Sigmoid colon (tissue), 7 donors: Measurements from ENCODE around the gene EXOC3L4. TPM values are rescaled to one million over a fixed set of nuclear protein-coding genes. Genes with fewer than 3 reads are reported as not detected.
"Not testable (repeated sequence)": the region's sequence is repeated elsewhere in the genome, so short reads cannot be mapped to it uniquely, and the experiment has no call there.

Experiments used
- DNase-seq: peaks from one replicate; pipeline ENCODE4 v3.0.0-alpha.2; 2019
- H3K27ac ChIP-seq, 4 donors: fragments of 200-600 bp; sonication (generic); one replicate each; pipeline ENCODE4 v1.5.1; 2016 to 2019; ENCODE audit warnings: mild to moderate bottlenecking in 1 of 4
- H3K27me3 ChIP-seq, 3 donors: fragments of 200-600 bp; sonication (generic); one replicate each; pipeline ENCODE4 v1.5.1; 2019; ENCODE audit warnings: mild to moderate bottlenecking in 1 of 3
- H3K36me3 ChIP-seq, 4 donors: fragments of 200-600 bp; sonication (generic); one replicate each; pipeline ENCODE4 v1.5.1; 2016 to 2019
- H3K4me1 ChIP-seq, 4 donors: fragments of 200-600 bp; sonication (generic); one replicate each; pipeline ENCODE4 v1.5.1; 2017 to 2019
- H3K4me3 ChIP-seq, 4 donors: fragments of 200-600 bp; sonication (generic); one replicate each; pipeline ENCODE4 v1.5.1; 2017 to 2019; ENCODE audit warnings: mild to moderate bottlenecking in 2 of 4, moderate library complexity in 1 of 4
- H3K9me3 ChIP-seq, 4 donors: fragments of 200-600 bp in 3 of 4; sonication (generic) in 3 of 4; one replicate each; pipeline versions ENCODE4 v1.5.1 to v1.6.1; 2013 to 2019
- CTCF ChIP-seq, 4 experiments: fragments of 450-650 bp in 3 of 4; fragments of 200-600 bp in 1 of 4; IDR thresholded peaks; one replicate each; pipeline ENCODE4 v1.5.1; 2016 to 2019; ENCODE audit warnings: antibody characterized with exemption in 4 of 4, mild to moderate bottlenecking in 3 of 4, moderate library complexity in 2 of 4
- EP300 ChIP-seq, 4 donors: sonication (generic); formaldehyde crosslinking; IDR thresholded peaks; one replicate each; pipeline ENCODE4 v1.6.1; 2017; ENCODE audit warnings: antibody characterized with exemption in 4 of 4
- POLR2A ChIP-seq, 2 donors: fragments of 450-650 bp; IDR thresholded peaks; one replicate each; pipeline ENCODE4 v1.6.1; 2016; ENCODE audit warnings: antibody characterized with exemption in 2 of 2, mild to moderate bottlenecking in 2 of 2, moderate library complexity in 2 of 2
- POLR2AphosphoS5 ChIP-seq, 4 donors: sonication (generic); formaldehyde crosslinking; IDR thresholded peaks; one replicate each; pipeline ENCODE4 v1.6.1; 2017; ENCODE audit warnings: antibody characterized with exemption in 4 of 4
- WGBS, 2 donors: extraction: QIAGEN DNeasy Blood & Tissue Kit; methylation state at CpG; one replicate each; pipeline ENCODE4 v1.1.7; 2013; 5-methylcytosine and 5-hydroxymethylcytosine counted together
- intact Hi-C: fragments of 100-400 bp; cut with DNase I; formaldehyde crosslinking; loops from one replicate; pipeline ENCODE4 v1.15.1; 2023
- polyA plus RNA-seq, 3 donors: library from polyadenylated mRNA; stranded (reverse); fragments of 200-250 nt; gene quantifications; one replicate each; pipeline ENCODE4 v1.2.3, GENCODE V29; 2013
- total RNA-seq, 4 donors: library from RNA; depleted of rRNA; stranded (reverse); fragments of >200 nt; gene quantifications; one replicate each; pipeline ENCODE4 v1.1.0, GENCODE V29; 2016
- donor health status: healthy with polysubstance abuse.
- donor health status: Bipolar disorder and iron deficiency.
- donor health status: healthy.

EXOC3L4 gene
- total and polyA plus RNA-seq, 7 donors = 0.36 to 23.8 (median 1.8) TPM

GRCh38 chr14:103144085-103144484 is 49.6 kb downstream of the EXOC3L4 start:
- H3K27ac ChIP-seq = no peak overlapping the region
- no peaks in the 10 kb centered on the region for H3K9me3 ChIP-seq
- intact Hi-C loops = no loop called here
- TF ChIP-seq POLR2AphosphoS5 (IDR thresholded peaks at IDR 0.05) (no peak), POLR2A (IDR thresholded peaks at IDR 0.05) (no peak), EP300 (IDR thresholded peaks at IDR 0.05) (no peak), CTCF (IDR thresholded peaks at IDR 0.05) (no peak)
- H3K4me1 ChIP-seq = peaks cover 0 to 12% (median 5%) of the 10 kb centered on the region in 4 donors
- no peaks in the 10 kb centered on the region for H3K36me3 ChIP-seq
- peaks cover 0 to 11% (median 0%) of the 10 kb centered on the region in 3 donors for H3K27me3 ChIP-seq
- DNase-seq = no peak
- WGBS, 2 donors = 32 to 71% methylated on average over 4 of the region's 4 CpGs
- H3K4me3 ChIP-seq = no peak overlapping the region

- Histone ChIP-seq H3K4me3 (no peak overlapping the region), H3K27me3 (peaks cover 0 to 4% (median 0%) of the 10 kb centered on the region in 3 donors), H3K4me1 (peaks cover 0 to under 1% (median 0%) of the 10 kb centered on the region in 4 donors), H3K27ac (no peak overlapping the region), H3K36me3 (no peaks in the 10 kb centered on the region), H3K9me3 (no peaks in the 10 kb centered on the region)
- TF ChIP-seq POLR2A (IDR thresholded peaks at IDR 0.05) = no peak
- intact Hi-C loops = no loop called here
- WGBS, 2 donors = 85 to 90% methylated on average over 19 of the region's 19 CpGs
- DNase-seq = no peak
Measured at GRCh38 chr14:103146141-103146709, 51.7 kb downstream of the EXOC3L4 start.

GRCh38 chr14:103149351-103150237 is 55.1 kb downstream of the EXOC3L4 start:
- H3K36me3 ChIP-seq = no peaks in the 10 kb centered on the region
- TF ChIP-seq POLR2AphosphoS5 (IDR thresholded peaks at IDR 0.05) = no peak
- TF ChIP-seq POLR2A (IDR thresholded peaks at IDR 0.05) = no peak
- H3K4me1 ChIP-seq = peaks cover 0 to 6% (median 2%) of the 10 kb centered on the region in 4 donors
- no peaks in the 10 kb centered on the region for H3K9me3 ChIP-seq
- intact Hi-C loops = no loop called here
- WGBS, 2 donors = 39 to 78% methylated on average over 10 of the region's 10 CpGs
- H3K4me3 ChIP-seq = no peak overlapping the region
- peaks cover 0 to 4% (median 0%) of the 10 kb centered on the region in 3 donors for H3K27me3 ChIP-seq
- peak; percentile 14 for DNase-seq
- no peak overlapping the region for H3K27ac ChIP-seq

GRCh38 chr14:103151270-103151945 is 56.9 kb downstream of the EXOC3L4 start:
- peaks cover 0 to 20% (median 11%) of the 10 kb centered on the region in 4 donors for H3K4me1 ChIP-seq
- TF ChIP-seq POLR2A (IDR thresholded peaks at IDR 0.05) = no peak
- no peak for TF ChIP-seq POLR2AphosphoS5 (IDR thresholded peaks at IDR 0.05)
- no peak for TF ChIP-seq CTCF (IDR thresholded peaks at IDR 0.05)
- TF ChIP-seq EP300 (IDR thresholded peaks at IDR 0.05) = no peak
- no peak for DNase-seq
- H3K4me3 ChIP-seq = no peak overlapping the region
- no peaks in the 10 kb centered on the region for H3K9me3 ChIP-seq
- intact Hi-C loops = no loop called here
- no peaks in the 10 kb centered on the region for H3K27me3 ChIP-seq
- H3K27ac ChIP-seq = no peak overlapping the region
- 74 to 79% methylated on average over 15 of the region's 15 CpGs for WGBS, 2 donors
- no peaks in the 10 kb centered on the region for H3K36me3 ChIP-seq

GRCh38 chr14:103155010-103155409 is 60.5 kb downstream of the EXOC3L4 start:
- no peaks in the 10 kb centered on the region for H3K36me3 ChIP-seq
- TF ChIP-seq EP300 (IDR thresholded peaks at IDR 0.05) = no peak
- TF ChIP-seq POLR2A (IDR thresholded peaks at IDR 0.05) = no peak
- TF ChIP-seq POLR2AphosphoS5 (IDR thresholded peaks at IDR 0.05) = peak in 1 of 4 donors; percentile 18
- no peak for TF ChIP-seq CTCF (IDR thresholded peaks at IDR 0.05)
- 28 to 57% methylated on average over 6 of the region's 6 CpGs for WGBS, 2 donors

GRCh38 chr14:103155416-103155815 is 60.9 kb downstream of the EXOC3L4 start:
- DNase-seq, H3K36me3 ChIP-seq, H3K4me3 ChIP-seq, intact Hi-C loops, H3K27ac ChIP-seq, H3K27me3 ChIP-seq, H3K9me3 ChIP-seq: not testable (repeated sequence)
- 92 to 93% methylated on average over 12 of the region's 12 CpGs for WGBS, 2 donors
- peaks cover 0 to 20% (median 11%) of the 10 kb centered on the region in 4 donors for H3K4me1 ChIP-seq

More at GRCh38 chr14:103155010-103155409, 60.5 kb downstream of the EXOC3L4 start:
- Histone ChIP-seq H3K27me3 (no peaks in the 10 kb centered on the region), H3K4me1 (peaks cover 0 to 20% (median 11%) of the 10 kb centered on the region in 4 donors), H3K27ac (peak overlapping the region in 1 of 4 donors; percentile 47), H3K9me3 (no peaks in the 10 kb centered on the region), H3K4me3 (no peak overlapping the region)
- DNase-seq = peak; percentile 90
- intact Hi-C loops = no loop called here
